Right renal pelvis (tissue), 4 donors: ENCODE measurements around the gene BRD9. TPM values are rescaled to one million over a fixed set of nuclear protein-coding genes. Genes with fewer than 3 reads are reported as not detected.

Experiments used
- DNase-seq, 4 donors: peaks; one replicate each; pipeline ENCODE4 v3.0.0-alpha.2; 2013; ENCODE audit warnings: low read depth in 4 of 4, low spot score in 3 of 4, missing footprints in 1 of 4
- polyA plus RNA-seq, 4 donors: library from polyadenylated mRNA; unstranded; fragments of 120-200 nt; gene quantifications; one replicate each; pipeline ENCODE4 v1.2.1, GENCODE V29; 2013; ENCODE audit not compliant: insufficient read length in 4 of 4

Gene BRD9
- polyA plus RNA-seq, 4 donors: 33.0 to 38.8 (median 36.7) TPM

- DNase-seq: no peak
These were observed 12.6 kb upstream of the BRD9 start for GRCh38 chr5:905139-905642.

- no peak for DNase-seq
These were observed 11.1 kb upstream of the BRD9 start for GRCh38 chr5:903756-904096.

GRCh38 chr5:902129-902916, 9.7 kb upstream of the BRD9 start:
- DNase-seq: no peak

GRCh38 chr5:900781-901180, 8.2 kb upstream of the BRD9 start:
- no peak for DNase-seq

- DNase-seq: no peak
These were observed 1.1 kb upstream of the BRD9 start for GRCh38 chr5:893711-894110.

- DNase-seq: no peak
These were observed 521 bp upstream of the BRD9 start for GRCh38 chr5:893137-893506.

GRCh38 chr5:891837-892393, 686 bp downstream of the BRD9 start:
- DNase-seq: no peak

- DNase-seq: no peak
These were observed 1.3 kb downstream of the BRD9 start for GRCh38 chr5:891117-891836.

GRCh38 chr5:889075-889710, 3.4 kb downstream of the BRD9 start:
- no peak for DNase-seq

- DNase-seq: no peak
These were observed 4.0 kb downstream of the BRD9 start for GRCh38 chr5:888638-889035.

GRCh38 chr5:887947-888637, 4.5 kb downstream of the BRD9 start:
- DNase-seq: no peak

- no peak for DNase-seq
These were observed 5.8 kb downstream of the BRD9 start for GRCh38 chr5:886716-887325.

- DNase-seq: no peak
These were observed 6.6 kb downstream of the BRD9 start for GRCh38 chr5:886036-886435.

- no peak for DNase-seq
These were observed 7.1 kb downstream of the BRD9 start for GRCh38 chr5:885529-885928.

- DNase-seq: no peak
These were observed 7.5 kb downstream of the BRD9 start for GRCh38 chr5:885127-885442.

- DNase-seq: no peak
These were observed 8.1 kb downstream of the BRD9 start for GRCh38 chr5:884345-885126.

GRCh38 chr5:883475-884181, 9.0 kb downstream of the BRD9 start:
- DNase-seq: no peak

GRCh38 chr5:882253-883183, 10.1 kb downstream of the BRD9 start:
- DNase-seq: no peak
